ENCODE data around the gene TMEM214.

The TMEM214 gene

GRCh38 chr2:27032495-27033252, at the start of gene TMEM214:
TMEM214 (plus strand) TSS chr2:27032965; CDS start chr2:27033016, 51 bp downstream.
- DNase-seq: peak; percentile 93

- DNase-seq: no peak
These were observed 49.0 kb upstream of the TMEM214 start for GRCh38 chr2:26983746-26984145.

GRCh38 chr2:26985807-26986206, 47.0 kb upstream of the TMEM214 start:
- no peak for DNase-seq

GRCh38 chr2:26986576-26986975, 46.2 kb upstream of the TMEM214 start:
- no peak for DNase-seq

- DNase-seq: no peak
These were observed 44.5 kb upstream of the TMEM214 start for GRCh38 chr2:26988058-26988860.

- no peak for DNase-seq
These were observed 43.6 kb upstream of the TMEM214 start for GRCh38 chr2:26989156-26989555.

- no peak for DNase-seq
These were observed 41.0 kb upstream of the TMEM214 start for GRCh38 chr2:26991717-26992116.

GRCh38 chr2:26993768-26994167, 39.0 kb upstream of the TMEM214 start:
- no peak for DNase-seq

- DNase-seq: no peak
These were observed 37.8 kb upstream of the TMEM214 start for GRCh38 chr2:26994983-26995382.

- DNase-seq: no peak
These were observed 35.4 kb upstream of the TMEM214 start for GRCh38 chr2:26997394-26997793.

GRCh38 chr2:26998323-26998722, 34.4 kb upstream of the TMEM214 start:
- DNase-seq: no peak

GRCh38 chr2:27000228-27000627, 32.5 kb upstream of the TMEM214 start:
- DNase-seq: no peak

- DNase-seq: no peak
These were observed 31.8 kb upstream of the TMEM214 start for GRCh38 chr2:27000995-27001394.

- no peak for DNase-seq
These were observed 30.8 kb upstream of the TMEM214 start for GRCh38 chr2:27001950-27002349.

GRCh38 chr2:27003007-27003406, 29.8 kb upstream of the TMEM214 start:
- DNase-seq: no peak

- no peak for DNase-seq
These were observed 28.9 kb upstream of the TMEM214 start for GRCh38 chr2:27003857-27004256.

- DNase-seq: no peak
These were observed 26.0 kb upstream of the TMEM214 start for GRCh38 chr2:27006602-27007415.

- no peak for DNase-seq
These were observed 25.1 kb upstream of the TMEM214 start for GRCh38 chr2:27007416-27008374.

GRCh38 chr2:27008678-27009077, 24.1 kb upstream of the TMEM214 start:
- DNase-seq: no peak

GRCh38 chr2:27009083-27009482, 23.7 kb upstream of the TMEM214 start:
- DNase-seq: no peak

- no peak for DNase-seq
These were observed 23.0 kb upstream of the TMEM214 start for GRCh38 chr2:27009716-27010115.

- DNase-seq: no peak
These were observed 22.6 kb upstream of the TMEM214 start for GRCh38 chr2:27010139-27010538.

Measured in femur (tissue), 1 donor.